ENCODE data around the gene ANKRD40. TPM values are rescaled to one million over a fixed set of nuclear protein-coding genes. Genes with fewer than 3 reads are reported as not detected.

The ANKRD40 gene
- total and polyA plus RNA-seq, 2 donors (not counting 3 experiments of a cell fraction or from before 2014, with no cell fraction given) = 24.5 to 56.0 TPM

- no peaks in the 10 kb centered on the region for H3K9me1 ChIP-seq (replicated peaks; ENCODE audit: control insufficient read depth, extremely low read depth, insufficient read depth, low read length)
- BruUV-seq (replicated peaks) = no TSS peak
- H2AFZ ChIP-seq (ENCODE audit: low read depth, low read length) = no peak overlapping the region
- CTCF ChIA-PET = interaction anchor here (0.7 to 5.2 kb wide), 3 partner anchors 28 to 175 kb away, joined by 3 to 21 read pairs (median 4); no protein-coding TSS in a partner anchor
- H3K4me3 ChIP-seq (replicated peaks in 1 of 3; ENCODE audit: insufficient read depth in 1 of 3, low read depth in 1 of 3, low read length in 3 of 3) = no peak overlapping the region
- POLR2A ChIA-PET = no interaction called here
- no peaks in the 10 kb centered on the region for H3K9me3 ChIP-seq (replicated peaks; ENCODE audit: control insufficient read depth, insufficient read depth, low read length)
- no peak for DNase-seq (ENCODE audit: low read depth, low spot score)
- dilution Hi-C loops (cut with MboI; ENCODE audit: extremely low pct_ligation_motif_present, low sequenced_read_pairs) = no loop called here
- H3K27me3 ChIP-seq (ENCODE audit: control insufficient read depth in 2 of 2, insufficient read depth in 2 of 2, low read length in 2 of 2) = no peaks in the 10 kb centered on the region
- no peaks in the 10 kb centered on the region for H3K79me2 ChIP-seq (ENCODE audit: control insufficient read depth, insufficient read depth, low read length)
- TF ChIP-seq POLR2AphosphoS5 (IDR thresholded peaks at IDR 0.05; ENCODE audit: insufficient read depth, low read depth, low read length) = no peak
- TF ChIP-seq MAX (IDR thresholded peaks at IDR 0.05; ENCODE audit: insufficient read depth, insufficient read length) = no peak
- no peak for TF ChIP-seq JUN (IDR thresholded peaks at IDR 0.05; ENCODE audit: borderline replicate concordance, insufficient read depth, insufficient read length, low read depth)
- TF ChIP-seq MYC (IDR thresholded peaks at IDR 0.05; ENCODE audit: low read depth, low read length) = no peak
- TF ChIP-seq CTCF (IDR thresholded peaks at IDR 0.05; ENCODE audit: extremely low read depth in 1 of 2, insufficient read depth in 1 of 2, low read depth in 1 of 2, low read length in 2 of 2) = no peak
- no peak for TF ChIP-seq GATA2 (IDR thresholded peaks at IDR 0.05; ENCODE audit: insufficient read depth, insufficient read length, low read depth, low read length)
- TF ChIP-seq FOS (IDR thresholded peaks at IDR 0.05; ENCODE audit: borderline replicate concordance, insufficient read depth, low read length) = no peak
- TF ChIP-seq POLR2A (IDR thresholded peaks at IDR 0.05; ENCODE audit: low read depth, low read length) = no peak
- no peak overlapping the region for H3K9ac ChIP-seq (replicated peaks; ENCODE audit: extremely low read depth, insufficient read depth, low read length)
- peak overlapping the region; percentile 18 for H3K4me2 ChIP-seq (ENCODE audit: insufficient read depth, low read length)
- H3K27ac ChIP-seq (ENCODE audit: insufficient read depth, low read depth, low read length) = peak overlapping the region; percentile 50
- peaks cover 17% of the 10 kb centered on the region for H3K4me1 ChIP-seq (ENCODE audit: control insufficient read depth, extremely low read depth, insufficient read depth, low read length)
- intact Hi-C loops (cut with micrococcal nuclease) = loop anchor here (1.0 kb wide), 1 partner anchor 7 kb away; no protein-coding TSS in a partner anchor
- no peak for FAIRE-seq
- no peaks in the 10 kb centered on the region for H3K36me3 ChIP-seq (ENCODE audit: control insufficient read depth in 2 of 2, extremely low read depth in 1 of 2, insufficient read depth in 2 of 2, low read length in 2 of 2)
- no peaks in the 10 kb centered on the region for H4K20me1 ChIP-seq (replicated peaks; ENCODE audit: control insufficient read depth, extremely low read depth, insufficient read depth, low read length)
Observed at GRCh38 chr17:50667259-50668024, 40.3 kb downstream of the ANKRD40 start.
